Liver (tissue), 3 donors: ENCODE measurements around the gene MAP6.

ENCODE experiments used
- ATF3 ChIP-seq: IDR thresholded peaks from 2 replicates; pipeline ENCODE4 v1.6.1; 2016; ENCODE audit warnings: antibody characterized with exemption
- CTCF ChIP-seq: fragments of 150-350 bp; IDR thresholded peaks from 2 replicates; pipeline ENCODE4 v1.5.1; 2017; ENCODE audit warnings: improper control_type of control experiment, low read depth, low read length; ENCODE audit not compliant: missing input control
- EGR1 ChIP-seq, 2 donors: IDR thresholded peaks; 2 replicates each; pipeline ENCODE4 v1.6.1; 2016 to 2018; ENCODE audit warnings: antibody characterized with exemption in 2 of 2, low read depth in 2 of 2
- FOXA2 ChIP-seq: IDR thresholded peaks from 2 replicates; pipeline ENCODE4 v1.6.1; 2016; ENCODE audit warnings: antibody characterized with exemption
- GABPA ChIP-seq, 2 donors: IDR thresholded peaks in 1 of 2; conservative IDR thresholded peaks in 1 of 2; 2 replicates each; pipeline ENCODE4 v1.6.1; 2016; ENCODE audit warnings: antibody characterized with exemption in 2 of 2, mild to moderate bottlenecking in 1 of 2, moderate library complexity in 1 of 2
- HNF4A ChIP-seq, 2 donors: conservative IDR thresholded peaks; 2 replicates each; pipeline ENCODE4 v1.6.1; 2016; ENCODE audit warnings: antibody characterized with exemption in 2 of 2, mild to moderate bottlenecking in 2 of 2
- JUND ChIP-seq, 2 donors: IDR thresholded peaks; 2 replicates each; pipeline ENCODE4 v1.6.1; 2016; ENCODE audit warnings: antibody characterized with exemption in 2 of 2
- NR2F2 ChIP-seq: IDR thresholded peaks from 2 replicates; pipeline ENCODE4 v1.6.1; 2016; ENCODE audit warnings: antibody characterized with exemption
- RAD21 ChIP-seq, 2 donors: IDR thresholded peaks; 2 replicates each; pipeline ENCODE4 v1.6.1; 2016; ENCODE audit warnings: antibody characterized with exemption in 2 of 2, mild to moderate bottlenecking in 2 of 2
- REST ChIP-seq: IDR thresholded peaks from 2 replicates; pipeline ENCODE4 v1.6.1; 2016; ENCODE audit warnings: antibody characterized with exemption, mild to moderate bottlenecking
- RXRA ChIP-seq, 2 donors: IDR thresholded peaks; 2 replicates each; pipeline ENCODE4 v1.6.1; 2017 to 2018; ENCODE audit warnings: antibody characterized with exemption in 2 of 2, mild to moderate bottlenecking in 1 of 2
- SP1 ChIP-seq: IDR thresholded peaks from 2 replicates; pipeline ENCODE4 v1.6.1; 2018; ENCODE audit warnings: antibody characterized with exemption, mild to moderate bottlenecking
- TAF1 ChIP-seq: conservative IDR thresholded peaks from 2 replicates; pipeline ENCODE4 v1.6.1; 2016; ENCODE audit warnings: antibody characterized with exemption, mild to moderate bottlenecking
- YY1 ChIP-seq: IDR thresholded peaks from 2 replicates; pipeline ENCODE4 v1.6.1; 2016; ENCODE audit warnings: antibody characterized with exemption, mild to moderate bottlenecking
- donor health status: healthy.
- donor health status: healthy.

- TF ChIP-seq SP1 (no peak), CTCF (no peak), EGR1 (IDR thresholded peaks at IDR 0.05; ENCODE audit: low read depth in 2 of 2) (no peak), YY1 (no peak), HNF4A (conservative IDR thresholded peaks at IDR 0.05) (no peak), TAF1 (no peak), ATF3 (no peak), GABPA (IDR thresholded peaks at IDR 0.05 in 1 of 2, conservative IDR thresholded peaks at IDR 0.05 in 1 of 2) (no peak), JUND (IDR thresholded peaks at IDR 0.05) (no peak), RAD21 (IDR thresholded peaks at IDR 0.05) (no peak), REST (no peak), NR2F2 (no peak), RXRA (IDR thresholded peaks at IDR 0.05) (no peak), FOXA2 (no peak)
Observed at GRCh38 chr11:75586395-75586794, 82.4 kb downstream of the MAP6 start.
